K562 (cell line): Measurements from ENCODE around the gene STRA8. TPM values are rescaled to one million over a fixed set of nuclear protein-coding genes. Genes with fewer than 3 reads are reported as not detected.

Experiments
- ATAC-seq: fragments of 200-7000 bp; cut with Tn5 transposase; 3 replicates; pipeline ENCODE4 v1.9.1; 2020; ENCODE audit warnings: moderate library complexity
- BruUV-seq: library from RNA; stranded (reverse); fragments of 400-500 nt; replicated peaks from 2 replicates; lab custom pipeline; 2021; lab: Mats Ljungman, UMichigan
- CTCF ChIA-PET: fragments of 300-600 bp; formaldehyde crosslinking; extraction: SDS; loops from one replicate; lab custom pipeline; 2021; ENCODE audit warnings: low intra/inter-chr PET ratio; lab: Yijun Ruan, JAX
- POLR2A ChIA-PET: fragments of 300-600, 350-650 bp; sonication (Branson Sonifier 250); formaldehyde crosslinking; extraction: SDS; loops from one replicate; lab custom pipeline; 2021; ENCODE audit warnings: antibody characterized with exemption, inconsistent platforms; lab: Yijun Ruan, JAX
- DNase-seq, 4 experiments: peaks; one replicate each; pipeline versions ENCODE4 v3.0.0 to v3.0.0-alpha.2; 2011 to 2018; ENCODE audit warnings: low spot score in 3 of 4, mixed read lengths in 3 of 4; ENCODE audit errors: extremely low read depth in 1 of 4
- FAIRE-seq: peaks from 2 replicates; lab custom pipeline; 2011; peaks lifted over from hg19 to GRCh38; lab: Jason Lieb, UNC
- H2AFZ ChIP-seq: 2 replicates; pipeline ENCODE4 v1.6.0; 2011; ENCODE audit warnings: low read depth, low read length, control low read depth, inconsistent platforms
- H3K27ac ChIP-seq: fragments of 200-600 bp; 3 replicates; pipeline ENCODE4 v1.8.0; 2011; ENCODE audit warnings: low read depth, mild to moderate bottlenecking, control low read depth, inconsistent platforms, low read length, moderate library complexity, mixed read lengths; ENCODE audit errors: extremely low read depth
- H3K27me3 ChIP-seq, 2 experiments: fragments of 300-600 bp in 1 of 2; 2 replicates in 1 of 2; 3 replicates in 1 of 2; pipeline versions ENCODE4 v1.6.0 to v1.8.0; 2011; ENCODE audit warnings: inconsistent platforms in 2 of 2, low read length in 2 of 2, mild to moderate bottlenecking in 1 of 2, mixed read lengths in 1 of 2, moderate library complexity in 1 of 2; ENCODE audit not compliant: control insufficient read depth in 2 of 2, insufficient read depth in 2 of 2
- H3K36me3 ChIP-seq: fragments of 300-600 bp; 3 replicates; pipeline ENCODE4 v1.8.0; 2011; ENCODE audit warnings: mild to moderate bottlenecking, low read length, inconsistent platforms; ENCODE audit not compliant: control insufficient read depth, insufficient read depth
- H3K4me1 ChIP-seq, 2 experiments: fragments of 200-600 bp in 1 of 2; replicated peaks in 1 of 2; 2 replicates in 1 of 2; 3 replicates in 1 of 2; pipeline versions ENCODE4 v1.5.1 to v1.8.0; 2011; ENCODE audit warnings: inconsistent platforms in 2 of 2, low read length in 2 of 2, mild to moderate bottlenecking in 1 of 2, mixed read lengths in 1 of 2, moderate library complexity in 1 of 2; ENCODE audit not compliant: control insufficient read depth in 2 of 2, insufficient read depth in 2 of 2
- H3K4me2 ChIP-seq: 2 replicates; pipeline ENCODE4 v1.6.1; 2011; ENCODE audit warnings: low read length, control low read depth, inconsistent platforms, mixed read lengths; ENCODE audit not compliant: insufficient read depth
- H3K4me3 ChIP-seq: fragments of 200-600 bp; sonication (generic), shearing (Covaris generic); 2 replicates; pipeline ENCODE4 v1.5.1; 2016; ENCODE audit warnings: control low read depth, inconsistent platforms
- H3K79me2 ChIP-seq: fragments of 200-600 bp; 3 replicates; pipeline ENCODE4 v1.8.0; 2011; ENCODE audit warnings: low read length, inconsistent platforms; ENCODE audit not compliant: control insufficient read depth, insufficient read depth
- H3K9ac ChIP-seq, 2 experiments: 2 replicates each; pipeline versions ENCODE4 v1.6.0 to v1.6.1; 2011; ENCODE audit warnings: low read depth in 2 of 2, low read length in 2 of 2, control low read depth in 1 of 2, inconsistent platforms in 1 of 2, mild to moderate bottlenecking in 1 of 2, mixed read lengths in 1 of 2; ENCODE audit not compliant: insufficient read depth in 1 of 2
- H3K9me1 ChIP-seq: one replicate; pipeline ENCODE4 v1.6.0; 2011; ENCODE audit warnings: inconsistent platforms, mild to moderate bottlenecking, low read length, moderate library complexity; ENCODE audit not compliant: control insufficient read depth, insufficient read depth
- H3K9me3 ChIP-seq: replicated peaks from 2 replicates; pipeline ENCODE4 v1.5.1; 2011; ENCODE audit warnings: low read depth, low read length, inconsistent platforms; ENCODE audit not compliant: control insufficient read depth, insufficient read depth
- H4K20me1 ChIP-seq: replicated peaks from 2 replicates; pipeline ENCODE4 v1.6.1; 2011; ENCODE audit warnings: low read length, inconsistent platforms, mixed read lengths; ENCODE audit not compliant: control insufficient read depth, insufficient read depth
- CGGBP1 ChIP-seq: fragments of 250-450 bp; sonication (Bioruptor Pico); IDR thresholded peaks from 2 replicates; pipeline ENCODE4 v1.9.0; 2021; ENCODE audit warnings: mild to moderate bottlenecking
- E2F8 ChIP-seq: fragments of 450-650 bp; IDR thresholded peaks from 2 replicates; pipeline ENCODE4 v1.7.1; 2018; ENCODE audit warnings: mild to moderate bottlenecking, low read depth; ENCODE audit not compliant: partially characterized antibody
- HLTF ChIP-seq: fragments of 450-650 bp; IDR thresholded peaks from 2 replicates; pipeline ENCODE4 v1.6.1; 2016
- HOXB6 ChIP-seq: fragments of 250-450 bp; sonication (Bioruptor Pico); IDR thresholded peaks from 2 replicates; pipeline ENCODE4 v1.5.1; 2022; ENCODE audit warnings: mild to moderate bottlenecking, borderline replicate concordance
- ID3 ChIP-seq, 2 experiments: fragments of 250-450 bp in 1 of 2; fragments of 450-650 bp in 1 of 2; sonication (Bioruptor Pico) in 1 of 2; IDR thresholded peaks; 2 replicates each; pipeline versions ENCODE4 v1.6.1 to v1.8.0; 2016 to 2021; ENCODE audit warnings: mild to moderate bottlenecking in 2 of 2, moderate library complexity in 2 of 2, missing compliant biosample characterization in 1 of 2, missing genetic modification characterization in 1 of 2
- NR1H2 ChIP-seq: sonication (generic); formaldehyde crosslinking; IDR thresholded peaks from 2 replicates; pipeline ENCODE4 v1.4.0; 2020; ENCODE audit warnings: mild to moderate bottlenecking, missing genetic modification reagents
- NR2F6 ChIP-seq: fragments of 450-650 bp; formaldehyde crosslinking; IDR thresholded peaks from 2 replicates; pipeline ENCODE4 v1.4.0; 2020; ENCODE audit warnings: mild to moderate bottlenecking
- WHSC1 ChIP-seq: IDR thresholded peaks from one replicate; pipeline ENCODE4 v1.6.1; 2012; ENCODE audit warnings: low read length, control low read depth, inconsistent platforms
- ZBTB7A ChIP-seq: IDR thresholded peaks from 2 replicates; pipeline ENCODE4 v1.6.1; 2011; ENCODE audit warnings: low read depth, mild to moderate bottlenecking, low read length, moderate library complexity, borderline replicate concordance; ENCODE audit not compliant: control insufficient read depth
- ZNF316 ChIP-seq: fragments of 450-650 bp; IDR thresholded peaks from 2 replicates; pipeline ENCODE4 v1.6.1; 2016
- ZNF395 ChIP-seq: fragments of 200-800 bp; sonication (Bioruptor generic); IDR thresholded peaks from 2 replicates; pipeline ENCODE4 v1.6.1; 2017; ENCODE audit warnings: missing genetic modification characterization, missing compliant biosample characterization
- ZNF398 ChIP-seq: fragments of 250-450 bp; sonication (Bioruptor Pico); IDR thresholded peaks from 2 replicates; pipeline ENCODE4 v1.8.0; 2021; ENCODE audit warnings: moderate library complexity, mild to moderate bottlenecking, inconsistent platforms
- ZNF57 ChIP-seq: fragments of 450-650 bp; formaldehyde crosslinking; IDR thresholded peaks from 2 replicates; pipeline ENCODE4 v1.4.0; 2020; ENCODE audit warnings: mild to moderate bottlenecking, moderate library complexity
- WGBS: fragments of 100-300 bp; shearing (Covaris generic); methylation state at CpG from one replicate; pipeline ENCODE4 v1.1.6; 2016; ENCODE audit warnings: low coverage, mixed read lengths; ENCODE audit not compliant: insufficient coverage; ENCODE audit errors: missing lambda C conversion rate; 5-methylcytosine and 5-hydroxymethylcytosine counted together
- in situ Hi-C: fragments of 300-500 bp; cut with MboI; formaldehyde crosslinking; loops from 4 replicates; pipeline ENCODE4 v1.15.0; 2018; ENCODE audit warnings: inconsistent platforms, mixed read lengths
- intact Hi-C: fragments of 100-400 bp; cut with micrococcal nuclease; formaldehyde crosslinking; loops from 2 replicates; pipeline ENCODE4 v1.14.2; 2022
- polyA plus RNA-seq, 8 experiments: library from polyadenylated mRNA; depleted of rRNA in 4 of 8; stranded (reverse) in 5 of 8; unstranded in 3 of 8; fragments of >200 nt; fragmentation: Nextera tagmentation in 2 of 8; fragmentation: Illumina TruSeq in 1 of 8; extraction: Ambion mirVana in 2 of 8; extraction: Trizol in 1 of 8; gene quantifications; 2 replicates each; pipeline versions ENCODE4 v1.2.1 to v1.2.3, GENCODE V29; 2011 to 2014; ENCODE audit warnings: inconsistent platforms in 1 of 8, missing spikeins in 1 of 8
- total RNA-seq, 7 experiments: library from RNA; depleted of rRNA in 6 of 7; stranded (reverse); fragments of >200 nt in 6 of 7; fragmentation: Illumina TruSeq in 2 of 7; extraction: Trizol in 2 of 7; gene quantifications; 2 replicates each; pipeline versions ENCODE4 v1.2.1 to v1.2.3, GENCODE V29; 2011 to 2021; ENCODE audit warnings: low replicate concordance in 1 of 7

STRA8 gene
- total and polyA plus RNA-seq, 9 of the 15 experiments (the other 6 are each of a cell fraction or from before 2014, with no cell fraction given), result not detected

- TF ChIP-seq E2F8, result no peak
Measured at GRCh38 chr7:135285547-135286233, 52.1 kb downstream of the STRA8 start (continued).

- Histone ChIP-seq H3K9me3 (no peaks in the 10 kb centered on the region), H3K79me2 (no peaks in the 10 kb centered on the region), H3K9me1 (no peaks in the 10 kb centered on the region), H4K20me1 (no peaks in the 10 kb centered on the region), H3K4me2 (no peak overlapping the region), H2AFZ (no peak overlapping the region), H3K4me1 (no peaks in the 10 kb centered on the region), H3K9ac (no peak overlapping the region), H3K27me3 (peaks cover 27 to 48% of the 10 kb centered on the region in 2 experiments), H3K36me3 (no peaks in the 10 kb centered on the region), H3K27ac (no peak overlapping the region), H3K4me3 (no peak overlapping the region)
- intact Hi-C loops (no loop called here), in situ Hi-C loops (loop anchor here (10.0 kb wide), 1 partner anchor 358 kb away; no protein-coding TSS in a partner anchor)
- POLR2A ChIA-PET, result no interaction called here
- CTCF ChIA-PET, result no interaction called here
- DNase-seq (no peak), FAIRE-seq (no peak), ATAC-seq (peak; percentile 19; the same call in 2 of the 3 replicates)
- WGBS, result 1% methylated on average over 4 of the region's 4 CpGs
- BruUV-seq, result no TSS peak
- TF ChIP-seq NR2F6 (CRISPR knock-in tag) (no peak), ID3 (CRISPR knock-in tag; IDR thresholded peaks at IDR 0.05) (no peak), ID3 (tag; IDR thresholded peaks at IDR 0.05) (no peak), HLTF (no peak), WHSC1 (no peak), CGGBP1 (no peak), ZBTB7A (no peak), ZNF398 (CRISPR knock-in tag) (no peak), HOXB6 (CRISPR knock-in tag) (no peak), ZNF57 (CRISPR knock-in tag) (no peak), ZNF395 (CRISPR knock-in tag) (no peak), NR1H2 (no peak), ZNF316 (no peak)
Measured at GRCh38 chr7:135286876-135287275, 53.2 kb downstream of the STRA8 start.
